K562 (cell line): Measurements from ENCODE around the gene ARHGEF38. TPM values are rescaled to one million over a fixed set of nuclear protein-coding genes. Genes with fewer than 3 reads are reported as not detected.

Source experiments
- E2F3 ChIP-seq: fragments of 250-450 bp; sonication (Bioruptor Pico); IDR thresholded peaks from 2 replicates; pipeline ENCODE4 v1.4.0; 2020; ENCODE audit warnings: mild to moderate bottlenecking
- FOXK1 ChIP-seq: sonication (generic); formaldehyde crosslinking; IDR thresholded peaks from 2 replicates; pipeline ENCODE4 v1.8.0; 2022; ENCODE audit warnings: missing genetic modification reagents, mild to moderate bottlenecking, borderline replicate concordance
- JUND ChIP-seq, 2 experiments: IDR thresholded peaks; 2 replicates in 1 of 2; 3 replicates in 1 of 2; pipeline ENCODE4 v1.6.1; 2011; ENCODE audit warnings: borderline replicate concordance in 2 of 2, low read depth in 2 of 2, low read length in 2 of 2, improper control_type of control experiment in 1 of 2, missing biosample characterization in 1 of 2, missing genetic modification characterization in 1 of 2, missing genetic modification reagents in 1 of 2
- MAFF ChIP-seq: IDR thresholded peaks from 2 replicates; pipeline ENCODE4 v1.6.1; 2012; ENCODE audit warnings: low read length, improper control_type of control experiment
- MBD2 ChIP-seq: sonication (generic); IDR thresholded peaks from 2 replicates; pipeline ENCODE4 v1.6.1; 2016; ENCODE audit warnings: low read depth, borderline replicate concordance
- MTF1 ChIP-seq: fragments of 250-450 bp; sonication (Bioruptor Pico); IDR thresholded peaks from 2 replicates; pipeline ENCODE4 v1.9.0; 2021; ENCODE audit warnings: moderate library complexity, mild to moderate bottlenecking, inconsistent platforms, borderline replicate concordance
- NFYB ChIP-seq: IDR thresholded peaks from 2 replicates; pipeline ENCODE4 v1.6.1; 2011; ENCODE audit warnings: mild to moderate bottlenecking, moderate library complexity; ENCODE audit not compliant: insufficient read length; ENCODE audit errors: extremely low read depth
- POLR2H ChIP-seq: IDR thresholded peaks from 2 replicates; pipeline ENCODE4 v1.6.1; 2016; ENCODE audit warnings: missing genetic modification characterization, low read depth, mild to moderate bottlenecking, control low read depth, missing compliant biosample characterization, moderate library complexity
- SMARCA5 ChIP-seq: fragments of 450-650 bp; IDR thresholded peaks from 2 replicates; pipeline ENCODE4 v1.6.1; 2016
- SMARCB1 ChIP-seq: IDR thresholded peaks from 2 replicates; pipeline ENCODE4 v1.6.1; 2011; ENCODE audit warnings: improper control_type of control experiment, low read depth; ENCODE audit not compliant: insufficient read length
- THRAP3 ChIP-seq: fragments of 450-650 bp; IDR thresholded peaks from 2 replicates; pipeline ENCODE4 v1.6.1; 2016; ENCODE audit warnings: mild to moderate bottlenecking, inconsistent platforms, borderline replicate concordance
- TOE1 ChIP-seq, 2 experiments: fragments of 450-650 bp in 1 of 2; sonication (generic) in 1 of 2; formaldehyde crosslinking in 1 of 2; IDR thresholded peaks; 2 replicates each; pipeline versions ENCODE4 v1.7.1 to v1.8.0; 2016 to 2022; ENCODE audit warnings: borderline replicate concordance in 2 of 2, mild to moderate bottlenecking in 2 of 2, antibody characterized with exemption in 1 of 2, inconsistent platforms in 1 of 2, low read depth in 1 of 2, missing genetic modification reagents in 1 of 2, moderate library complexity in 1 of 2
- ZC3H8 ChIP-seq: fragments of 450-650 bp; IDR thresholded peaks from 2 replicates; pipeline ENCODE4 v1.6.1; 2017
- ZNF551 ChIP-seq: fragments of 250-450 bp; sonication (Bioruptor Pico); IDR thresholded peaks from 2 replicates; pipeline ENCODE4 v1.5.0; 2021; ENCODE audit warnings: mild to moderate bottlenecking, moderate library complexity
- polyA plus RNA-seq, 8 experiments: library from polyadenylated mRNA; depleted of rRNA in 4 of 8; stranded (reverse) in 5 of 8; unstranded in 3 of 8; fragments of >200 nt; fragmentation: Nextera tagmentation in 2 of 8; fragmentation: Illumina TruSeq in 1 of 8; extraction: Ambion mirVana in 2 of 8; extraction: Trizol in 1 of 8; gene quantifications; 2 replicates each; pipeline versions ENCODE4 v1.2.1 to v1.2.3, GENCODE V29; 2011 to 2014; ENCODE audit warnings: inconsistent platforms in 1 of 8, missing spikeins in 1 of 8
- total RNA-seq, 7 experiments: library from RNA; depleted of rRNA in 6 of 7; stranded (reverse); fragments of >200 nt in 6 of 7; fragmentation: Illumina TruSeq in 2 of 7; extraction: Trizol in 2 of 7; gene quantifications; 2 replicates each; pipeline versions ENCODE4 v1.2.1 to v1.2.3, GENCODE V29; 2011 to 2021; ENCODE audit warnings: low replicate concordance in 1 of 7
- TF ChIP-seq, protein P1 (sequence below): fragments of 200-400 bp; formaldehyde crosslinking; IDR thresholded peaks from 2 replicates; pipeline ENCODE4 v1.6.1; 2017; ENCODE audit warnings: mild to moderate bottlenecking, low read depth, low read length, moderate library complexity
- TF ChIP-seq, protein P2 (sequence below): fragments of 250-450 bp; sonication (Bioruptor Pico); IDR thresholded peaks from 2 replicates; pipeline ENCODE4 v1.8.0; 2022; ENCODE audit warnings: moderate library complexity, mild to moderate bottlenecking, inconsistent platforms
- TF ChIP-seq, protein P3 (sequence below), 2 experiments: fragments of 450-650 bp in 1 of 2; sonication (generic) in 1 of 2; formaldehyde crosslinking; conservative IDR thresholded peaks; 2 replicates each; pipeline versions ENCODE4 v1.4.0 to v1.8.1; 2020 to 2022; ENCODE audit warnings: mild to moderate bottlenecking in 1 of 2, missing genetic modification reagents in 1 of 2
- TF ChIP-seq, protein P4 (sequence below): conservative IDR thresholded peaks from 2 replicates; pipeline ENCODE4 v1.6.1; 2011; ENCODE audit warnings: low read depth, mild to moderate bottlenecking, low read length; ENCODE audit not compliant: control insufficient read depth
- TF ChIP-seq, protein P5 (sequence below): fragments of 450-650 bp; IDR thresholded peaks from 2 replicates; pipeline ENCODE4 v1.6.1; 2016; ENCODE audit warnings: low read depth, mild to moderate bottlenecking, moderate library complexity

Gene ARHGEF38
- total and polyA plus RNA-seq, 9 of the 15 experiments (the other 6 are each of a cell fraction or from before 2014, with no cell fraction given), result 0.17 TPM; not detected in 8

DNA sequence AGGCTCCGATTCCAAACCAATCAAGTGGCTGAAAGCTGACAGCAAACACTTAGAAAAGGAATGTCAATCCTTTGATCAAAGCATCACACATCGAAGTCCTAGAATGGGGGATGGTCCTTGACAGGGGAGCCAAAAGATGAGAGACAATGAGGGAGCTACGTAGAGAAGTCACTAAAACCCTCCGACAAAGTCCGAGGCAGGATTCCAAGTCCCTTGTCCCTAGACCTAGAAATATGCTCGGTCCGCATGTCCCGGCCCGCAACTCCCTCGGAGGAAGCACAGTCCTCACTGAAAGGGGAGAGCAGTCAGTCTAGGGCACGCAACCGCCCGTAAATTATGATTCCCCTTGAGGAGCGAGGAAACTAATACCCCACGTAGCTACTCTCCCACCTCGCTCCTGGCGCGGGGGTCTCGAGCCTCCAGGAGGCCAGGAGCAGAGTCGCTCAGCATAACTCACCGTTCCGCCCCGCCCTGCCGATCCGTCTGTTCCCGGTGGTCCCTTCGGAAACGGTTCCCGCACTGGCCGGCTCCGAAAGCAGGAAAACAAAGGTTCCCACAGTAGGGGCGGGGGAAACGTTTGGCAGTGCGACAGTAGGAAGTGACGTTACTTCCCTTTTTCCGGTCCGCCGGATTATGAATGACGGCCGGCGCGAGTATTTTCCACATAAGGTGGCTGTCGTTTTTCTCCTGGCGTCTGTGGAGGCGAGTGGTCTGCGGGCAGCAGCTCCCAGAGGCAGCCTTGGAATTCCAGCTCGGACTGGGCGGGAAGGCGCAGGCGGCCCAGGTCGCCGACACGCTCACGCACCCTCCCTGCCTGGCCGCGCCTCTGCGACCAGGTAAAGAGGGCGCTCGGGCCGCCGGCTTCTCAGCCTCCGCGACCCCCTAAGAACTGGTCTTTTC lies 156.0 kb downstream of the ARHGEF38 start, which contains the start of the genes GSTCD and INTS12 (continued):
- TF ChIP-seq, protein P1, sequence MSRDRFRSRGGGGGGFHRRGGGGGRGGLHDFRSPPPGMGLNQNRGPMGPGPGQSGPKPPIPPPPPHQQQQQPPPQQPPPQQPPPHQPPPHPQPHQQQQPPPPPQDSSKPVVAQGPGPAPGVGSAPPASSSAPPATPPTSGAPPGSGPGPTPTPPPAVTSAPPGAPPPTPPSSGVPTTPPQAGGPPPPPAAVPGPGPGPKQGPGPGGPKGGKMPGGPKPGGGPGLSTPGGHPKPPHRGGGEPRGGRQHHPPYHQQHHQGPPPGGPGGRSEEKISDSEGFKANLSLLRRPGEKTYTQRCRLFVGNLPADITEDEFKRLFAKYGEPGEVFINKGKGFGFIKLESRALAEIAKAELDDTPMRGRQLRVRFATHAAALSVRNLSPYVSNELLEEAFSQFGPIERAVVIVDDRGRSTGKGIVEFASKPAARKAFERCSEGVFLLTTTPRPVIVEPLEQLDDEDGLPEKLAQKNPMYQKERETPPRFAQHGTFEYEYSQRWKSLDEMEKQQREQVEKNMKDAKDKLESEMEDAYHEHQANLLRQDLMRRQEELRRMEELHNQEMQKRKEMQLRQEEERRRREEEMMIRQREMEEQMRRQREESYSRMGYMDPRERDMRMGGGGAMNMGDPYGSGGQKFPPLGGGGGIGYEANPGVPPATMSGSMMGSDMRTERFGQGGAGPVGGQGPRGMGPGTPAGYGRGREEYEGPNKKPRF, result no peak
- no peak for TF ChIP-seq FOXK1
- TF ChIP-seq NFYB, result no peak
- TF ChIP-seq ZNF551 (CRISPR knock-in tag), result no peak
- TF ChIP-seq, protein P2, sequence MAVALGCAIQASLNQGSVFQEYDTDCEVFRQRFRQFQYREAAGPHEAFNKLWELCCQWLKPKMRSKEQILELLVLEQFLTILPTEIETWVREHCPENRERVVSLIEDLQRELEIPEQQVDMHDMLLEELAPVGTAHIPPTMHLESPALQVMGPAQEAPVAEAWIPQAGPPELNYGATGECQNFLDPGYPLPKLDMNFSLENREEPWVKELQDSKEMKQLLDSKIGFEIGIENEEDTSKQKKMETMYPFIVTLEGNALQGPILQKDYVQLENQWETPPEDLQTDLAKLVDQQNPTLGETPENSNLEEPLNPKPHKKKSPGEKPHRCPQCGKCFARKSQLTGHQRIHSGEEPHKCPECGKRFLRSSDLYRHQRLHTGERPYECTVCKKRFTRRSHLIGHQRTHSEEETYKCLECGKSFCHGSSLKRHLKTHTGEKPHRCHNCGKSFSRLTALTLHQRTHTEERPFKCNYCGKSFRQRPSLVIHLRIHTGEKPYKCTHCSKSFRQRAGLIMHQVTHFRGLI (CRISPR knock-in tag), result no peak
- TF ChIP-seq, protein P3, sequence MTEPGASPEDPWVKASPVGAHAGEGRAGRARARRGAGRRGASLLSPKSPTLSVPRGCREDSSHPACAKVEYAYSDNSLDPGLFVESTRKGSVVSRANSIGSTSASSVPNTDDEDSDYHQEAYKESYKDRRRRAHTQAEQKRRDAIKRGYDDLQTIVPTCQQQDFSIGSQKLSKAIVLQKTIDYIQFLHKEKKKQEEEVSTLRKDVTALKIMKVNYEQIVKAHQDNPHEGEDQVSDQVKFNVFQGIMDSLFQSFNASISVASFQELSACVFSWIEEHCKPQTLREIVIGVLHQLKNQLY (CRISPR knock-in tag; conservative IDR thresholded peaks at IDR 0.05), result no peak
- TF ChIP-seq, protein P4, sequence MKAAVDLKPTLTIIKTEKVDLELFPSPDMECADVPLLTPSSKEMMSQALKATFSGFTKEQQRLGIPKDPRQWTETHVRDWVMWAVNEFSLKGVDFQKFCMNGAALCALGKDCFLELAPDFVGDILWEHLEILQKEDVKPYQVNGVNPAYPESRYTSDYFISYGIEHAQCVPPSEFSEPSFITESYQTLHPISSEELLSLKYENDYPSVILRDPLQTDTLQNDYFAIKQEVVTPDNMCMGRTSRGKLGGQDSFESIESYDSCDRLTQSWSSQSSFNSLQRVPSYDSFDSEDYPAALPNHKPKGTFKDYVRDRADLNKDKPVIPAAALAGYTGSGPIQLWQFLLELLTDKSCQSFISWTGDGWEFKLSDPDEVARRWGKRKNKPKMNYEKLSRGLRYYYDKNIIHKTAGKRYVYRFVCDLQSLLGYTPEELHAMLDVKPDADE, result peak; percentile 69; the same call in 1 of the 2 replicates
- TF ChIP-seq SMARCA5, result no peak
- TF ChIP-seq TOE1 (IDR thresholded peaks at IDR 0.05; ENCODE audit: borderline replicate concordance), result peak; percentile 87
- TF ChIP-seq TOE1 (CRISPR knock-in tag; IDR thresholded peaks at IDR 0.05; ENCODE audit: borderline replicate concordance, low read depth), result 0 out of 2 replicates have a peak, but pooled peaks have one; percentile 0
- TF ChIP-seq MTF1 (CRISPR knock-in tag), result no peak
- TF ChIP-seq ZC3H8, result 0 out of 2 replicates have a peak, but pooled peaks have one; percentile 74
- no peak for TF ChIP-seq E2F3 (CRISPR knock-in tag)
- peak; percentile 59; the same call in 1 of the 2 replicates for TF ChIP-seq POLR2H (tag)
- TF ChIP-seq, protein P5, sequence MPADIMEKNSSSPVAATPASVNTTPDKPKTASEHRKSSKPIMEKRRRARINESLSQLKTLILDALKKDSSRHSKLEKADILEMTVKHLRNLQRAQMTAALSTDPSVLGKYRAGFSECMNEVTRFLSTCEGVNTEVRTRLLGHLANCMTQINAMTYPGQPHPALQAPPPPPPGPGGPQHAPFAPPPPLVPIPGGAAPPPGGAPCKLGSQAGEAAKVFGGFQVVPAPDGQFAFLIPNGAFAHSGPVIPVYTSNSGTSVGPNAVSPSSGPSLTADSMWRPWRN, result no peak
- peak; percentile 94 for TF ChIP-seq JUND (IDR thresholded peaks at IDR 0.05; ENCODE audit: borderline replicate concordance, low read depth, low read length)
- TF ChIP-seq JUND (tag; IDR thresholded peaks at IDR 0.05; ENCODE audit: borderline replicate concordance, low read depth, low read length), result peak; percentile 73; the same call in 1 of the 3 replicates
- TF ChIP-seq THRAP3, result peak; percentile 88
- TF ChIP-seq MAFF, result peak; percentile 8; the same call in 1 of the 2 replicates
- TF ChIP-seq MBD2, result peak; percentile 87
- no peak for TF ChIP-seq SMARCB1
